ENCODE measurements around the gene NT5C2.
A peak's percentile ranks its signal among the peaks of the same experiment; 100 is the strongest.
"Not testable (repeated sequence)": the region's sequence is repeated elsewhere in the genome, so short reads cannot be mapped to it uniquely, and the experiment has no call there.

The NT5C2 gene

DNA sequence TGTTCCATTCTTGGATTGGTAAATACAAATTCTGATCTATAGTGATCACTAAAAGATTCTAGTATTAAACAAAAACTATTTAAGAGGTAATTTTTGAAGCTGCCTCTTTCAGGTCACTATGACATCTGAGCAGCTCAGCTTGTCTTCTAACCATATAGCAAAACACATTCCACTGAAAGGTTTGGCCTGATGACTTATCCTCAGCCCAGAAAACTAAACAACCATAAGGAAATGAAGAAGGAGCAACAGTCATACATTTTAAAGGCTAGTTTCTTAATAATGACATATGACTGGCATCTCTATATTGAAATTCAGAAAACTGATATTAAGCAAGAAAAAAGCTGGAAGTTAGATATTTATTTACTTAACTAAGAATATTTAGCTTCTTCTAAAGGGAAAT is 24.6 kb downstream of the NT5C2 start:
- peak; percentile 72 for DNase-seq (ENCODE audit: low read depth, low spot score)
- peak overlapping the region; percentile 91 for H3K27ac ChIP-seq

DNA sequence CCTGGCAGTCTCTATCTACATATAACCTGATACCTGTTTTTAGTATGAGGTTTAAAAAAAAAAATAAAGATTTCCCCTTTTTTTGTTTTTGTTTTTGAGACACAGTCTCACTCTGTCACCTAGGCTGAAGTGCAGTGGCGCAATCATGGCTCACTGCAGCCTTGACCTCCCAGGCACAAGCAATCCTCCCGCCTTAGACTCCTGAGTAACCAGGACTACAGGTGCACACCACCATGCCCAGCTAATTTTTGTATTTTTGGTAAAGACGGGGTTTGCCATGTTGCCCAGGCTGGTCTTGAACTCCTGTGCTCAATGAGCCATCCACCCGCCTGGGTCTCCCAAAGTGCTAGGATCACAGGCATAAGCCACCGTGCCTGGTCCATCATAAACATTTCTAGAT is 25.5 kb downstream of the NT5C2 start:
- peak overlapping the region; percentile 91 for H3K27ac ChIP-seq
- DNase-seq (ENCODE audit: low read depth, low spot score), result not testable (repeated sequence)

DNA sequence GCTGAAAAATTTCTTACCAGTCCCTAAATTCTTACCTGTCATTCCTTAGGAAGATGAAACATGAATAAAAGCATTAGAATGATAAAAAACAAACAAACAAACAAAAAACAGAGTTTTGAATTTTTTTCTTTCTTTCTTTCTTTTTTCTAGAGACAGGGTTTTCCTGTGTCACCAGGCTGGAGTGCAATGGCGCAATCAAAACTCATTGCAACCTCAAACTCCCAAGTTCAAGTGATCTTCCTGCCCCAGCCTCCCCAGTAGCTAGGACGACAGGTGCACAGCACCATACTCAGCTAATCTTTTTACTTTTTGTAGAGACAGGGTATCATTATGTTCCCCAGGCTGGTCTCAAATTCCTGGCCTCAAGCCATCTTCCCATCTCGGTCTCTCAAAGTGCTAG is 26.5 kb downstream of the NT5C2 start:
- no peak overlapping the region for H3K27ac ChIP-seq

DNA sequence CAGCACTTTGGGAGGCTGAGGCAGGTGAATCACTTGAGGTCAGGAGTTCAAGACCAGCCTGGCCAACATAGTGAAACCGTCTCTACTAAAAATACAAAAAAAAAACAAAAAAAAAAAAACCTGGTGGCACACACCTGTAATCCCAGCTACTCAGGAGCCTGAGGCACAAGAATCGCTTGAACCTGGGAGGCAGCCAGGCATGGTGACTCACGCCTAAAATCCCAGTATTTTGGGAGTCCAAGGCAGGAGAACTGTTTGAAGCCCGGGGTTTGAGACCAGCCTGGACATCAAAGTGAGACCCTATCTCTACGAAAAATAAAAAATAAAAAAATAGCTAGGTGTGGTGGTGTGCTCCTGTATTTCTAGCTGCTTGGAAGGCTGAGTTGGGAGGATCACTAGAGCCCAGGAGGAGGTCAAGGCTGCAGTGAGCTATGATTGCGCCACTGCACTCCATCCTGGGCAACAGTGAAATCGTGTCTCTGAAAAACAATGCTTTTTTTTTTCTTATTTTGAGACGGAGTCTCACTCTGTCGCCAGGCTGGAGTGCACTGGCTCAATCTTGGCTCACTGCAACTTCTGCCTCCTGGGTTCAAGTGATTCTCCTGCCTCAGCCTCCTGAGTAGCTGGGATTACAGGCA is 29.2 kb downstream of the NT5C2 start:
- not testable (repeated sequence) for H3K27ac ChIP-seq; DNase-seq (ENCODE audit: low read depth, low spot score)

More for the DNA sequence above, 26.5 kb downstream of the NT5C2 start:
- DNase-seq (ENCODE audit: low read depth, low spot score), result no peak

DNA sequence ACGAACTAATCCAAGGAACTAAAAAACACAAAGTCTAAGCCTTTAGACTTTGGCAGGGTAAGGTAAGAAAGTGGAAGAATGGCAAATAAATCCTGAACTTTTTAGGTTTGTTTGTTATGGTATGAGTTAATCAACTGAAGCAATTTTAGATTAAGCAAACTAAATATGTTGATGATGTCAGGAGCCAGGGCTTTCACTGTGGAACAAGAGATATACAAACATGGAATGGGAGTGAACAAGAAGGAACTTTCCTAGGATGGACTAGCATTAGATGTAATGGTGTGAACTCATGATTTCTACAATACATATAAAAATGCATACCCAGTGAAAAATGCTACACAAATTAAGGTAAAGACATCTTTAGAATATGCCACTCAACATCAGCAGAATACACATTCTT is 35.8 kb downstream of the NT5C2 start:
- no peak overlapping the region for H3K27ac ChIP-seq
- no peak for DNase-seq (ENCODE audit: low read depth, low spot score)

DNA sequence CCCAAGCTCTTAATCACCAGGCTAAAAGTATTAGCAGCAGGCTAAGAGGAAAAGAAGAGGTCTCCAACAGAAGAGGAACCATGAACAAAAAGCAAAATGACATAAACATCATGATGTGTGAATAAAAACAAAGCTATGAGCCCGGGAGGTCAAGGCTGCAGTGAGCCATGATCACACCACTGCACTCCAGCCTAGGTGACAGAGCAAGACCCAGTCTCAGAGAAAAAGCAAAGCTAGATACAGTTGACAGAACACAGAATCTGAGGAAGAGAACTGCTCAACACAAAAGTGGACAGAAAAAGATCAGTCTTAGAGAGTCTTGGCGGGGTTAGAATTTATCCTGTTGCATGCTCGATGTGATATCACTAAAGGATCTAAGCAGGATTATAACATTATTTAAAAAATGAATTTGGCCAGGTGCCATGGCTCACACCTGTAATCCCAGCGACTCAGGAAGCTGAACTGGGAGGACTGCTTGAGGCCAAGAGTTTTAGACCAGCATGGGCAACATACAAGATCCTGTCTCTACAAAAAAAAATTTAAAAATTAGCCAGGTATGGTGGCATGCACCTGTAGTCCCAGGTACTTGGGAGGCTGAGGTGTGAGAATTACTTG is 37.5 kb downstream of the NT5C2 start:
- peak overlapping the region; percentile 70 for H3K27ac ChIP-seq
- no peak for DNase-seq (ENCODE audit: low read depth, low spot score)

DNA sequence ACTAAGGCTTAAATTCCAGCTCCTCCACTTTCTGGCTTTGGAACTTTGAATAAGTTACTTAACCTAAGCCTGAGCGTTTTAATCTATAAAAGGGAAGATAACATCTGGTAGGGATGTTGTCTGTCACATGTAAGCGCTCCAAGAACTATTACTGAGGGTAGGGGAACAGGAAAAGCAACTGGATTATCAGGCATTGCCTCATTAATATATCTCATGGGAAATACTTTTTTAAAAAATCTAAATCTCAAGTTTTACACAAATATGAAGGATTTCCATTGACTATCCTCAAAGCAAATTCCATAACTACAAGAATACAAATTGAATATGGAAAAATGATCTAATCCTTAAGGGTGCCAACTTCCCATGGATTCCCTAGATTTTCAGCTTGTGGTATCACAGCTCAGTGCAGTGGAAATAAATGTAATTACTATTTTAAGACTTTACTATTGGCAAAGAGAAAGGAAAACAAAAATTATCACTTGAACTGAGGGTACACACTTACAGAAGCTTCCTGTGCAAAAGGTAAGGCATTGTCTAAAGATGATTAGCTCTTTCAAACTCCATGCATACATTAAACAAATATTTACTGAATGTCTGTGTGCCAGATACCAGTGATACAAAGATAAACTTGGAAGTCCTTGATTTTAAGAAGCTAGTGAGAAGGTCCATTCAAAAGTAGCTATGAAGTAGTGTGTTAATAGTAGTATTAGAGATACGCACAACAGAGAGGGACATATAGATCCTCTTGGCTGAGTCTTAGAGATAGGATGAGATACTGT is 38.4 kb downstream of the NT5C2 start:
- DNase-seq (ENCODE audit: low read depth, low spot score), result no peak
- peak overlapping the region; percentile 70 for H3K27ac ChIP-seq

DNA sequence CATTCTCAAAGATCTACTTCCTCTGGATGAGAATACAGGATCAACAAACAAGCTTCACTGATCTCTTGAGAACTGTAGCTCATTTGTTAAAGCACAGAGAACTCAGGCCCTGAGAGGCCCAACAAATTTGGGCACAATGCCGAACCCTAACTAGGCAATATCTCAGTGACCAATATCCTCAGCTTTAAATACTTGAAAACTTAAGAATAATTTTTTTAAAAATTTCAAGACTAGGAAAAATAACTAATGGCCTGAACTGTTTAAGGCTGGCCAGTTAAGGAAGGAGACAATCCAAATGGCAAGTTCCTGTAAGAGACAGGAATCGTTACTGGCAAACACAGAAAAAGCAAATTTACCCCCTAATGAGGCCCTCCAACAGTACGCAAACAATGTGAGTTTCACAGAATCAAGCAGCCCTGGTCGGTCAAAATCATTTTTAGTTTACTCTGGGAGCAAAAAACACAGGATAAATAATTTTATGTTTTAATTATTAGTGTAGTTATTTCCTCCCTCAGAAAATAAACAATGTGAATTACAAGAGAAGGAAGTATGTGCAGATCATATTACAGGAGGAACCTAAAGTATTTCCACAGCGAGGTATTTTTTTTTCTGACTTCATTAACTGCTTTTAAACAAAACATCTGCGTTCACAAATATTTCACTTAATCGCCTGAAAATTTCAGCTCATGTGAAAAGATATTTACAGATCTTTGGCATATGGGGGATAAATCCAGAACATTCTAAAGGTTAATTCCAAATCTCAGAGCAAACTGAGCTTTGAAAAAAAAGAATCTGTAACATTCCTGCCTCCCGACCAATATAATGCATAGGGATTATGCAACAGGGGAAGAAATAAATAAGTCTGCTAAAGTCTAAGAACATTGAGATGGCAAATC is 39.5 kb downstream of the NT5C2 start:
- peak overlapping the region; percentile 70 for H3K27ac ChIP-seq
- no peak for DNase-seq (ENCODE audit: low read depth, low spot score)

DNA sequence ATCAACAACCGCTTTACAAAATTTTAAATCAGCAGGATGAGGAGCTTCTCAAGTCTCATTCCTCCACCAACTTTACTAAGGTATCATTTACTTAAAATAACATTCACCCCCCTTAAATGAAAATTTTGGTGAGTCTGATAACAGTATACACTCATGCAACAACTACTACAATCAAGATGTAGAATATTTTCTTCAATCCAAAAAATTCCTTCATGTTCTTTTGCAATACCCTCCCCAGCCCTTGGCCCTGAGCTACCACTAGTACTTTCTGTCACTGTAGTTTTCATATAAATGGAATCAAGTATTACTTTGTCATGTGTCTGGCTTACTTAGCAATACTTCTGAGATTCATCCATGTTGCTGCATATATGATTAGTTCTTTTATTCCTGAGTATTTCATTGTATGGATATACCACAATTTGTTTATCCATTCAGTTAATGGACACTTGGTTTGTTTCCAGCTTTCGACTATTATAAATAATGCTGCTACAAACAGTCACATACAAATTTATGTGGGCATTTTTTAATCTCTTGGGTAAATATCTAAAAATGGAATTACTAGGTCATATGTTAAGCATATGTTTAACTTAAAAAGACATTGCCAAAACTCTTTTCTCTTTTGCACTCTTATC is 43.0 kb downstream of the NT5C2 start:
- no peak overlapping the region for H3K27ac ChIP-seq
- no peak for DNase-seq (ENCODE audit: low read depth, low spot score)

DNA sequence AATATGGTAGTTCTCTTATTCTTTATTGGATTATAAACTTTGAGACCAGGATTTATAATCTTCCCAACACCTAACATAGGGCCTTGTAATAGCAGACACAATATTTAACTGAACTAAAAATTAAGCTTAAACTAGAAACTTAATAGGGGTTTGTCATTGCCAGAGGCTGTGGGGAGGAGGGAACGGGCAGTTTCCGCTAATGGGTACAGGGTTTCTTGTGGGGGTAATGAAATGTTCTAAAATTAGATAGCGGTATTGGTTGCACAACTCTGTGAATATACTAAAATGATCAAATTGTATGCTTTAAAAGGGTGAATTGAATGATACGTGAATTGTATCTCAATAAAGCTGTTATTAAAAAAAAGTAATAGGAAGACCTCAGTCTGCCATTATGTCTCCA is 45.4 kb downstream of the NT5C2 start:
- no peak for DNase-seq (ENCODE audit: low read depth, low spot score)
- no peak overlapping the region for H3K27ac ChIP-seq

DNA sequence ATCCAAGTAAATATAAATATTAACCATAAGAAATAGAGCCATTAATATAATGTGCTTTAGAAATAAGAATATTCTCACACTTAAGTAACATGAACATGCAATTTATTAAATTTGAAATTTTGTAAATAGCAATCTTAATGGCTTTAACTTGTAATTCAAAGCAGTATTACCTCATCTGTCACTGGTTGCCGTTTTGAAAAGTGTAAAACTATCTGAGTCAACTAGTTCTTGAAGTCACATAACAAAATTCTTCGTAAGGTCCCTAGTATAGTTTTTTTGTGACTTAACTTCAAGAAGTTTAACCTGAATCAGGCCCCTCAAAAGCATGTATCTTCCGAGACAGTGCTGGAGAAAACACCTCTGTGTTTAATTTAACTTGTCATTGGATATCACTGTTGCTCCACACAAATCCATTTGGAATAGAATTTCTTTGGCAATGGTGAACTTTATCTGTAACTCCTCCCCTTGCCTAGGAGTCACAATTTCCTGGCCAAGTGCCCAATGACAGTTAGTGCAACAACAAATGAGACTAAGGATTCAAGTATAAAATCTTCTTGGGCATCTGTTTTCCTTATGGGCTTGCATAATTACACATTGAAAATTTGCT is 47.1 kb downstream of the NT5C2 start:
- H3K27ac ChIP-seq, result no peak overlapping the region
- DNase-seq (ENCODE audit: low read depth, low spot score), result no peak

DNA sequence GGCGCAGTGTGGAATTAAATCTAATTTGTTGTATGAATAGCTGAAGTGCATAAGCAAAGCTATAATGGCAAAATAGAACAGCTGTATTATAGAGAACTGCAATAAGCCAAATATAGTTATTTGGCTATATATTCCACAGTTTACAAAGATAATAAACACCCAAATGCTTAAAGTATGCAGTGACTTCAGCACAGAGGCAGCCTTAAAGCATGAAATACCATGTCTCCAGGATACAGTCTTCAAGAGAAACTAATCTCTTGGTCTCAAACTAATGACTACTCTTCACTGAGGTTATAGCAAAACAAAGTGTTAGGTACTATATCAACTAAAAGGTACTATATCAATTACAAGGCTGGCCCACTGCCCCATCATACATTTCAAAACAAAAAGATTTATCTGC is 48.0 kb downstream of the NT5C2 start:
- DNase-seq (ENCODE audit: low read depth, low spot score), result no peak
- H3K27ac ChIP-seq, result no peak overlapping the region

DNA sequence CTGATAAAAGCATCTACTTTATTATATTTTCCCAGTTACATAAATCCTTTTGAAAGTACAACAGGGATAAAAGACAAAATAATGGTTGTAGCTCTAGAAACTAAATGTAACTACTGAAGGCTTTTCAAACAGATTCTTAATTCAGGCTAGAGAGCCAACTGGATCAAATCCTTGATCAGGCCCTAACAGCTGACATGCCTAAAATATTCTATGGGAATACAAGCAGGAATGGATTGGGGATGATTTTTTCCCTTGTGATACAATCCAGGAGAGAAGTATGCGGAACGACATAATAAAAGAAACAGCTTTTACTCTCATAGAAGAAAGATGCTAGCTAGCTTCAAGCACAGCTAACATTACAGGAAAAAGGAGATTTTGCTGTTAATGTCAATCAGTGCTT is 49.0 kb downstream of the NT5C2 start:
- no peak for DNase-seq (ENCODE audit: low read depth, low spot score)
- no peak overlapping the region for H3K27ac ChIP-seq

DNA sequence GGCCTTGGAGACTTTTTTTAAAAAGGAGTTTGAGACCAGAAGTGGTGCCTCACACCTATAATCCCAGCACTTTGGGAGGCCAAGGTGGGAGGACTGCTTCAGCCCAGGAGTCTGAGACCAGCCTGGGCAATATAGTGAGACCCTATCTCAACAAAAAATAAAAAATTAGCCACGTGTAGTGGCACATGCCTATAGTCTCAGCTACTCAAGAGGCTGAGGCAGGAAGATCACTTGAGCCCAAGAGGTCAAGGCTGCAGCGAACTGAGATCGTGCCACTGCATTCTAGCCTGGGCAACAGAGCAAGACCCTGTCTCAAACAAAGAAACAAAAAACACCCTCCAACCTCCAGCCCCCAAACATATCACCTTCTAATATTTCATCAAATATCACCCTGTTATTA is 49.4 kb downstream of the NT5C2 start:
- H3K27ac ChIP-seq; DNase-seq (ENCODE audit: low read depth, low spot score): not testable (repeated sequence)

DNA sequence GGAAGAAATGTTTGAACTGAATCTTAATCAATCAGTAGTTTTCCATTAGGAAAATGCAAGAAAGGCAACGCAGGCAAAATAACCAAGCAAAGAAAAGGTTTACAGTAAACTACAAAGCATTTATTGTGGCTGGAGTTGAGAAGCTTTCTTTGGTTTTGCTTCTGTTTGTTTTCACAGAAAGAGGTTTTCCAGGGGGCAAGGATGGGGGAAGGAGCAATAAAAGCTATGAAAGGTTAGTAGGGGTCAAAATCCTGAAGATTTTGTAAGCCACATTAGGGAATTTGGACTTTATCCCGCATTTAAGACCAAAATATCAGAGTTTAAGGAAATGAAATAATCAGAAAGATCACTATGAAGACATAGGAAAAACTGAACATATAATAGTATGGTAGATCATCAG is 51.1 kb downstream of the NT5C2 start:
- DNase-seq (ENCODE audit: low read depth, low spot score), result no peak
- H3K27ac ChIP-seq, result no peak overlapping the region

DNA sequence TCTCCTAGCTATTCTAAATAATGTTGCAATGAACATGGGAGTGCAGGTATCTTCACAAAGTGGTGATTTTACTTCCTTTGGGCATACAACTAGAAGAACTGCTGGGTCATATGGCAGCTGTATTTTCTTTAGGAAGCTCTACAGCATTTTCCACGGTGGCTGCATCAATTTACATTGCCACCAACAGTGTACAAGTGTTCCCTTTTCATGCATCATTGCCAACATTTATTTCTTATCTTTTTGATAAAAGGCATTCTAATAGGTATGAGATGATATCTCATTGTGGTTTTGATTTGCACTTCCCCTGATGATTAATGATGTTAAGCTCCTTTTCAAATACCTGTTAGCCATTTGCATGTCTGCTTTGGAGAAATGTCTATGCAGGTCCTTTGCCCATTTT is 52.6 kb downstream of the NT5C2 start:
- H3K27ac ChIP-seq, result no peak overlapping the region

DNA sequence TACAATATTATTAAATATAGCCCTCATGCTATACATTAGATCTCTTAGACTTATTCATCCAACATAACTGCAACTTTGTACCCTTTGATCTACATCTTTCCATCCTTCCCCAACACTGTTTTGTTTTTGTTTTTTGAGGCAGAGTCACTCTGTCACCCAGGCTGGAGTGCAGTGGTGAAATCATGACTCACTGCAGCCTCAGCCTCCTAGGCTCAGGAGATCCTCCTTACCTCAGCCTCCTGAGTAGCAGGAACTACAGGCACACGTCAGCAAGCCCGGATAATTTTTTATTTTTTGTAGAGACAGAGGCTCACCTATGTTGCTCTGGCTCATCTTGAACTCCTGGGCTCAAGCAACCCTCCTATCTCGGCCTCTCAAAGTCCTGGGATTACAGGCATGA is 53.3 kb downstream of the NT5C2 start:
- H3K27ac ChIP-seq, result no peak overlapping the region

More for the DNA sequence above, 52.6 kb downstream of the NT5C2 start:
- DNase-seq (ENCODE audit: low read depth, low spot score), result no peak

DNA sequence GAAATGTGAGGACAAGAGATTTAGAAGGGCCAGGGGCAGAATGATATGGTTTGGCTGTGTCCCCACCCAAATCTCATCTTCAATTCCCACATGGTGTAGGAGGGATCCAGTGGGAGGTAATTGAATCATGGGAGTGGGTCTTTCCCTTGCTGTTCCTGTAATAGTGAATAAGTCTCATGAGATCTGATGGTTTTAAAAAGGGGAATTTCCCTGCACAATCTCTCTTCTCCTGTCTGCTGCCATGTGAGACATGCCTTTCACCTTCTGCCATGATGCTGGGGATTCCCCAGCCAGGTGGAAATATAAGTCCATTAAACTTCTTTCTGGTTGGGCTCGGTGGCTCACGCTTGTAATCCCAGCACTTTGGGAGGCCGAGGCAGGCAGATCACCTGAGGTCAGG is 57.9 kb downstream of the NT5C2 start:
- not testable (repeated sequence) for DNase-seq (ENCODE audit: low read depth, low spot score); H3K27ac ChIP-seq

More for the DNA sequence above, 53.3 kb downstream of the NT5C2 start:
- DNase-seq (ENCODE audit: low read depth, low spot score), result no peak

DNA sequence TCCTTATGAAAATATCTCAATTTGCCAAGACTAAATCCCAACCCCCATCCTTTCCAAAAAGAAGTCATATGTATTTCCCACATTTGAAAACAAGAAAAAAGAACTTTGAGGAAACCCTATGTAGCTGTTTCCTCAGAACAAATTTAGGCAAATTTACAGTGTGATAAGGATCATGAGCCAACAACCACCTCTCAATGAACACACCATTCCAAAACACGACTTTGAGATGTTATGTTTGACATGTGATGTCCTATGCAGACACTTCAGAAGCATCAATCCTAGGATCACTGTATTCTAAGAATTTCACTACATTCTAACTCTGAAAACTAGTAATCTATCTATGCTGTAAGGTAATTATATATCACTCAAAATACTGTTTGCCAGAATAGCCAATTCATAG is 62.2 kb downstream of the NT5C2 start:
- DNase-seq (ENCODE audit: low read depth, low spot score), result no peak
- H3K27ac ChIP-seq, result peak overlapping the region; percentile 0

DNA sequence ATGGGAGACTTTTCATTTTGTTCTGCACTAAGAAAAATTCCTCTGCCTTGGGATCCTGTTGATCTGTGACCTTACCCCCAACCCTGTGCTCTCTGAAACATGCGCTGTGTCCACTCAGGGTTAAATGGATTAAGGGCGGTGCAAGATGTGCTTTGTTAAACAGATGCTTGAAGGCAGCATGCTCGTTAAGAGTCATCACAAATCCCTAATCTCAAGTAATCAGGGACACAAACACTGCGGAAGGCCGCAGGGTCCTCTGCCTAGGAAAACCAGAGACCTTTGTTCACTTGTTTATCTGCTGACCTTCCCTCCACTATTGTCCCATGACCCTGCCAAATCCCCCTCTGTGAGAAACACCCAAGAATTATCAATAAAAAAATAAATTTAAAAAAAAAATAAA is 62.9 kb downstream of the NT5C2 start:
- not testable (repeated sequence) for H3K27ac ChIP-seq; DNase-seq (ENCODE audit: low read depth, low spot score)
